Stimulated activated CD8-positive, alpha-beta memory T cell treated with anti-CD3 and anti-CD28 coated beads, Interleukin-7, amount 100 ng/mL, for 4 hours (primary cell): ENCODE data around the gene HIBADH.
"Not testable (repeated sequence)": the region's sequence is repeated elsewhere in the genome, so short reads cannot be mapped to it uniquely, and the experiment has no call there.

ENCODE experiments used
- DNase-seq, 2 donors: peaks; one replicate each; pipeline ENCODE4 v3.0.0-alpha.2; 2020; ENCODE audit warnings: low read depth in 2 of 2

HIBADH gene

GRCh38 chr7:27501879-27502278 lies 160.8 kb downstream of the HIBADH start:
- not testable (repeated sequence) for DNase-seq

GRCh38 chr7:27501001-27501400 lies 161.7 kb downstream of the HIBADH start:
- DNase-seq, result no peak

GRCh38 chr7:27492224-27492623 lies 170.5 kb downstream of the HIBADH start:
- DNase-seq, result no peak

GRCh38 chr7:27491534-27491933 lies 171.1 kb downstream of the HIBADH start:
- no peak for DNase-seq

GRCh38 chr7:27487509-27487908 lies 175.2 kb downstream of the HIBADH start:
- DNase-seq, result no peak

- DNase-seq, result no peak
These were observed 178.2 kb downstream of the HIBADH start for GRCh38 chr7:27484451-27484850.

GRCh38 chr7:27482219-27482618 lies 180.5 kb downstream of the HIBADH start:
- no peak for DNase-seq

- no peak for DNase-seq
These were observed 184.1 kb downstream of the HIBADH start for GRCh38 chr7:27478556-27478955.

- DNase-seq, result no peak
These were observed 184.6 kb downstream of the HIBADH start for GRCh38 chr7:27478084-27478483.

- DNase-seq, result no peak
These were observed 186.2 kb downstream of the HIBADH start for GRCh38 chr7:27476493-27476892.
